ENCODE data around the gene TPP1.
A peak's percentile ranks its signal among the peaks of the same experiment; 100 is the strongest.

Gene TPP1

DNA sequence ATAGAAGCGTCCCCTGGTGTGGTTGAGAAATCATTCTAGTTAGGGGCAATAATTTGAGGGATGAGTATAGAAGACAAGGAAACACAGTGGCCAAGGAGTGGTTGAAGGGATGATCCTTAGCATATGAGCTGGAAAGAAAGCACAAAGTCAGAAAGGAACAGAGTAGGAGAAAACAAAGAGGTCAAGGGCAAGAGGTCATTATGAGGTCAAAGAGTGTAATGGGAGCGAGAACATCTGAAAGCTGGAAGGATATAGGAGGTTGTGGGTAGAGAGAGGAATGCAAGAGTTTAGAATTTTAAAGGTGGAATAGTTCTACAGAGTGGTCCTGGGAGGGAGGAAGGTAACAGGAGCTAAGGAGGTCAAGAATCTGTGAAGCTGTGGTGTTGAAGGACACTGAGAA, 34.4 kb upstream of the TPP1 start:
- H3K4me1 Mint-ChIP-seq (ENCODE audit: low read depth), result no peaks in the 10 kb centered on the region
- no peak overlapping the region for H3K27ac Mint-ChIP-seq
- H3K4me3 Mint-ChIP-seq, result no peak overlapping the region
- no peaks in the 10 kb centered on the region for H3K36me3 Mint-ChIP-seq (ENCODE audit: low read depth)
- peaks cover 6% of the 10 kb centered on the region for H3K27me3 Mint-ChIP-seq
- no peak for DNase-seq
- H3K9me3 Mint-ChIP-seq, result no peaks in the 10 kb centered on the region

GRCh38 chr11:6653097-6653496, 33.9 kb upstream of the TPP1 start:
- Mint-ChIP-seq H3K27me3 (peaks cover 6% of the 10 kb centered on the region), H3K4me1 (ENCODE audit: low read depth) (no peaks in the 10 kb centered on the region), H3K27ac (no peak overlapping the region), H3K9me3 (no peaks in the 10 kb centered on the region), H3K4me3 (no peak overlapping the region), H3K36me3 (ENCODE audit: low read depth) (no peaks in the 10 kb centered on the region)
- no peak for DNase-seq

- H3K27ac Mint-ChIP-seq, result no peak overlapping the region
- no peak for DNase-seq
- no peaks in the 10 kb centered on the region for H3K9me3 Mint-ChIP-seq
- H3K4me1 Mint-ChIP-seq (ENCODE audit: low read depth), result no peaks in the 10 kb centered on the region
- H3K27me3 Mint-ChIP-seq, result peaks cover 6% of the 10 kb centered on the region
- H3K4me3 Mint-ChIP-seq, result no peak overlapping the region
- no peaks in the 10 kb centered on the region for H3K36me3 Mint-ChIP-seq (ENCODE audit: low read depth)
These were observed 33.0 kb upstream of the TPP1 start for GRCh38 chr11:6652182-6652581.

DNA sequence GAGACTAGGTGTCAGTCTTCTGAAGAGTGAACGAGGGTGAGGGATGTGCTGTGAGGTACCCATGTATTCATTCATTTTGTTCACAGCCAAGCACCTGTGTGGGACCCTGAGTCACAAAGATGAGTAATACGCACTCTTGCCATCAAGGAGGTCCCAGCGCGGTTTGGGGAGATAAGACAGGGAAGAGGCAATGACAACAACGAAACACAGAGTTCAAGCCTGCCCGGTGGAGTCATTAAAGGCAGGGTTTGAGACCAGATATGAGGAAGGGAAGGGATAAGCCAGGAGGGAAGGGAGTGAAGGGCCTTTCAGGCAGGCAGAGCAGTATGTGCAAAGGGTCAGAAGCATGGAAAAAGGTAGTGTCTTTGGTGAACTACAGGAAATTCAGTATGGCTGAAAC, 31.8 kb upstream of the TPP1 start:
- H3K27me3 Mint-ChIP-seq, result no peaks in the 10 kb centered on the region
- H3K4me1 Mint-ChIP-seq (ENCODE audit: low read depth), result no peaks in the 10 kb centered on the region
- H3K27ac Mint-ChIP-seq, result no peak overlapping the region
- no peaks in the 10 kb centered on the region for H3K9me3 Mint-ChIP-seq
- DNase-seq, result peak; percentile 50
- no peak overlapping the region for H3K4me3 Mint-ChIP-seq
- no peaks in the 10 kb centered on the region for H3K36me3 Mint-ChIP-seq (ENCODE audit: low read depth)

DNA sequence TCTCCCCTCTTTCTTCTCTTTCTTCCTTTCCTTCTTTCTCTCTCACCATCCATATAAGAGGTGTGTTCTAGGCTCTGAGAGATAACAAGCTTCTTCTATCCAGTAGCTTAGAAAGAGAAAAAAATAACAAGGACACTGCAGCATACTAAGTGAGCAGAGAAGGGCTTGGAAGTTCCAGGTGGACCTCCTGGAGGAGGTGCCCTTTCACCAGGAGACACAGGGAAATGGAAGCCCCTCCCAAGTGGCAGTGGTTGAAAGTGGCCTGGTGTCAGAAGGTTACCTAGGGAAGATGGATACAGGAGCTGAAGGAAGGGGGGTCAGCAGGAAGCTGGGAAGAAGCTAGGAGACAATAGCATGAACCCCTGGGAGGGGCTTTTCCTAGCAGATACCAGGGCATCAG, 30.9 kb upstream of the TPP1 start:
- Mint-ChIP-seq H3K4me1 (ENCODE audit: low read depth) (no peaks in the 10 kb centered on the region), H3K27ac (no peak overlapping the region), H3K9me3 (no peaks in the 10 kb centered on the region), H3K4me3 (no peak overlapping the region), H3K36me3 (ENCODE audit: low read depth) (no peaks in the 10 kb centered on the region), H3K27me3 (no peaks in the 10 kb centered on the region)
- DNase-seq, result no peak

GRCh38 chr11:6648501-6648900, 29.3 kb upstream of the TPP1 start:
- Mint-ChIP-seq H3K27me3 (no peaks in the 10 kb centered on the region), H3K36me3 (ENCODE audit: low read depth) (no peaks in the 10 kb centered on the region), H3K4me3 (no peak overlapping the region), H3K4me1 (ENCODE audit: low read depth) (no peaks in the 10 kb centered on the region), H3K9me3 (no peaks in the 10 kb centered on the region), H3K27ac (no peak overlapping the region)
- no peak for DNase-seq

DNA sequence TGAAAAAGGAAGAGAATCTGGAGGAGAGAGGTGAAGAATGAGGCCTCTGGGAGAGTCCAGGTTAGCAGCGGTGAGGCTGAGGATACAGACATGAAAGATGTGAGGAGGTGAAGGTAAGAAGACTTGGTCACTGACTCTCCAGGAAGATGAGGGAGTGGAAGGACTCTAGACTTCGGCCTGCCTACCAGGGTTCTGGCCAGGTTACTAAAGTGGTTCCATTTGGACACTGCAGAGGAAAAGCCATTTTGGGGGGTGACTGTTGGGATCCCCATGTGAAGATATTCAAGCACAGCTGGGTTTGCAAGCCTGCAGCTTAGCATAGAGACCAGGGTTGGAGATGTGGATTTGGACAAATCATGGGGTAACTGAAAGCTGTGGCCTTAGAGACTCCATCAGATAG, 28.6 kb upstream of the TPP1 start:
- Mint-ChIP-seq H3K4me1 (ENCODE audit: low read depth) (no peaks in the 10 kb centered on the region), H3K27me3 (no peaks in the 10 kb centered on the region), H3K27ac (no peak overlapping the region), H3K36me3 (ENCODE audit: low read depth) (no peaks in the 10 kb centered on the region), H3K4me3 (no peak overlapping the region), H3K9me3 (no peaks in the 10 kb centered on the region)
- DNase-seq, result no peak

GRCh38 chr11:6646918-6647679, 27.9 kb upstream of the TPP1 start:
- Mint-ChIP-seq H3K9me3 (no peaks in the 10 kb centered on the region), H3K4me1 (ENCODE audit: low read depth) (no peaks in the 10 kb centered on the region), H3K27ac (no peak overlapping the region), H3K4me3 (no peak overlapping the region), H3K36me3 (ENCODE audit: low read depth) (no peaks in the 10 kb centered on the region), H3K27me3 (no peaks in the 10 kb centered on the region)
- peak; percentile 69 for DNase-seq

GRCh38 chr11:6646576-6646917, 27.3 kb upstream of the TPP1 start:
- no peaks in the 10 kb centered on the region for H3K36me3 Mint-ChIP-seq (ENCODE audit: low read depth)
- H3K9me3 Mint-ChIP-seq, result no peaks in the 10 kb centered on the region
- no peaks in the 10 kb centered on the region for H3K4me1 Mint-ChIP-seq (ENCODE audit: low read depth)
- no peak for DNase-seq
- H3K27me3 Mint-ChIP-seq, result no peaks in the 10 kb centered on the region
- H3K4me3 Mint-ChIP-seq, result no peak overlapping the region
- no peak overlapping the region for H3K27ac Mint-ChIP-seq

DNA sequence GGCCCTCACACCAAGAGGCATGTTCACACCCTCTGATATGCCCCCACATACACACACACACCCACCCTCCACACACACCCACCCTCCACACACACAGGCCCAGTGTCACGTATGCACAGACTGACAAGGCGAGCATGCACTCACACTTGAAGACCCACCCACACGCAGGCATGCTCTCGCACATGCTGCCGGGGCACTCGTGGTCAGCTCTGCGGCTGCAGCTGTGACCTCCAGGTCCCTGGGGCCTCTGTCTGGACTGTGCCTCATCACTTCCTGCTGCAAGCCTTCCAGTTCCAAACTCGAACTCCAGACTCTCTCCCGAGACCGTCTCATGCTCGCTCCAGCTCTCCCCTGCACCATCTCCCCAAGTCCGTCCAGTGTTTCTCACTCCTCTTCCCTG, 26.8 kb upstream of the TPP1 start:
- DNase-seq, result no peak
- Mint-ChIP-seq H3K4me3 (no peak overlapping the region), H3K27me3 (no peaks in the 10 kb centered on the region), H3K9me3 (no peaks in the 10 kb centered on the region), H3K36me3 (ENCODE audit: low read depth) (no peaks in the 10 kb centered on the region), H3K27ac (no peak overlapping the region), H3K4me1 (ENCODE audit: low read depth) (no peaks in the 10 kb centered on the region)

DNA sequence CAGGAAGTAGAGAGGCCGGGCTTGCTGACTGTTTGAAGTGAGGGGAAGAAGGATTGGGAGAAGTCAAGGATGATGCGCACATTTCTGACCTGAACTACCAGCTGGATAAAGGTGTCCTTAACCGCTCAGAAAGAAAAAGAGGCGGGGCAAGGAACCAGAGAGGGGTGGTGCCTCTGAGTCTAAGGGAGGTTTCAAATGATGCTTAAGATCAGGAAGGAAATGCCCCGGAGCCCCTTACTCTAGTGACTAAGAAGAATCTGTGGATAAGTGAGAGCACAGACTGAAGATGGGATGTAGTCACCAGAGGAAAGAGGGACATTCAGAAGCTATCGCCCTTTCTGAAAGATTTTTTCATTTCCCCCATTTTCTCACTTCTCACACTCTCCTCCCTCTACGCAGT, 23.7 kb upstream of the TPP1 start:
- H3K27me3 Mint-ChIP-seq, result no peaks in the 10 kb centered on the region
- no peaks in the 10 kb centered on the region for H3K36me3 Mint-ChIP-seq (ENCODE audit: low read depth)
- H3K4me3 Mint-ChIP-seq, result no peak overlapping the region
- no peaks in the 10 kb centered on the region for H3K9me3 Mint-ChIP-seq
- H3K4me1 Mint-ChIP-seq (ENCODE audit: low read depth), result no peaks in the 10 kb centered on the region
- H3K27ac Mint-ChIP-seq, result no peak overlapping the region
- no peak for DNase-seq

GRCh38 chr11:6640985-6641701, 21.9 kb upstream of the TPP1 start:
- no peaks in the 10 kb centered on the region for H3K4me1 Mint-ChIP-seq (ENCODE audit: low read depth)
- no peaks in the 10 kb centered on the region for H3K9me3 Mint-ChIP-seq
- H3K27ac Mint-ChIP-seq, result no peak overlapping the region
- no peaks in the 10 kb centered on the region for H3K36me3 Mint-ChIP-seq (ENCODE audit: low read depth)
- no peaks in the 10 kb centered on the region for H3K27me3 Mint-ChIP-seq
- H3K4me3 Mint-ChIP-seq, result no peak overlapping the region
- no peak for DNase-seq

- H3K27ac Mint-ChIP-seq, result no peak overlapping the region
- H3K9me3 Mint-ChIP-seq, result no peaks in the 10 kb centered on the region
- no peak overlapping the region for H3K4me3 Mint-ChIP-seq
- no peaks in the 10 kb centered on the region for H3K27me3 Mint-ChIP-seq
- H3K36me3 Mint-ChIP-seq (ENCODE audit: low read depth), result no peaks in the 10 kb centered on the region
- H3K4me1 Mint-ChIP-seq (ENCODE audit: low read depth), result no peaks in the 10 kb centered on the region
- DNase-seq, result no peak
These were observed 21.1 kb upstream of the TPP1 start for GRCh38 chr11:6640036-6640984.

- H3K36me3 Mint-ChIP-seq (ENCODE audit: low read depth), result no peaks in the 10 kb centered on the region
- H3K4me3 Mint-ChIP-seq, result no peak overlapping the region
- H3K27me3 Mint-ChIP-seq, result no peaks in the 10 kb centered on the region
- H3K9me3 Mint-ChIP-seq, result no peaks in the 10 kb centered on the region
- H3K27ac Mint-ChIP-seq, result no peak overlapping the region
- no peak for DNase-seq
- no peaks in the 10 kb centered on the region for H3K4me1 Mint-ChIP-seq (ENCODE audit: low read depth)
These were observed 19.2 kb upstream of the TPP1 start for GRCh38 chr11:6638429-6638828.

GRCh38 chr11:6637871-6638270, 18.6 kb upstream of the TPP1 start:
- Mint-ChIP-seq H3K4me1 (ENCODE audit: low read depth) (no peaks in the 10 kb centered on the region), H3K4me3 (no peak overlapping the region), H3K27me3 (no peaks in the 10 kb centered on the region), H3K27ac (no peak overlapping the region), H3K36me3 (ENCODE audit: low read depth) (no peaks in the 10 kb centered on the region), H3K9me3 (no peaks in the 10 kb centered on the region)
- no peak for DNase-seq

Measured in activated T-cell treated with anti-CD3 and anti-CD28 coated beads, Interleukin-2, amount 50 U/mL, for 24 hours (primary cell).